GM12878 (cell line): ENCODE data around the gene ADGRD2. TPM values are rescaled to one million over a fixed set of nuclear protein-coding genes. Genes with fewer than 3 reads are reported as not detected.
A peak's percentile ranks its signal among the peaks of the same experiment; 100 is the strongest.

Experiments used
- ATAC-seq: fragments of 200-7000 bp; cut with Tn5 transposase; 3 replicates; pipeline ENCODE4 v1.9.1; 2020; ENCODE audit warnings: mild to moderate bottlenecking, moderate library complexity
- BruUV-seq: library from RNA; stranded (reverse); fragments of 400-500 nt; replicated peaks from 2 replicates; lab custom pipeline; 2021; lab: Mats Ljungman, UMichigan
- CTCF ChIA-PET: fragments of 300-600 bp; sonication (Branson Sonifier 250); formaldehyde crosslinking; extraction: SDS; loops from one replicate; lab custom pipeline; 2021; ENCODE audit warnings: inconsistent platforms; lab: Yijun Ruan, JAX
- POLR2A ChIA-PET: fragments of 350-600 bp; formaldehyde crosslinking; extraction: SDS; loops from one replicate; lab custom pipeline; 2021; ENCODE audit warnings: inconsistent platforms; lab: Charles Lee
- RAD21 ChIA-PET: fragments of 300-600 bp; sonication (Branson Sonifier 250); formaldehyde crosslinking; loops from one replicate; lab custom pipeline; 2023; ENCODE audit warnings: antibody characterized with exemption; ENCODE audit not compliant: unreplicated experiment; lab: Charles Lee
- SMC1A ChIA-PET: fragments of 300-600 bp; sonication (Branson Sonifier 250); formaldehyde crosslinking; loops from one replicate; lab custom pipeline; 2023; ENCODE audit not compliant: unreplicated experiment, uncharacterized antibody; lab: Charles Lee
- DNase-seq: peaks from one replicate; pipeline ENCODE4 v3.0.0-alpha.2; 2011; ENCODE audit warnings: low read depth, low spot score
- FAIRE-seq: peaks from 3 replicates; lab custom pipeline; 2011; peaks lifted over from hg19 to GRCh38; lab: Jason Lieb, UNC
- H2AFZ ChIP-seq: 2 replicates; pipeline ENCODE4 v1.6.0; 2011; ENCODE audit warnings: low read depth, low read length, control low read depth; ENCODE audit not compliant: control insufficient read depth
- H3K27ac ChIP-seq: 2 replicates; pipeline ENCODE4 v1.5.1; 2011; ENCODE audit warnings: control low read depth; ENCODE audit not compliant: control insufficient read depth, insufficient read depth
- H3K27me3 ChIP-seq, 2 experiments: replicated peaks in 1 of 2; 2 replicates each; pipeline versions ENCODE4 v1.6.0 to v1.6.1; 2011; ENCODE audit warnings: low read length in 1 of 2; ENCODE audit not compliant: control insufficient read depth in 2 of 2, insufficient read depth in 2 of 2
- H3K36me3 ChIP-seq, 2 experiments: 2 replicates each; pipeline ENCODE4 v1.5.1; 2011; ENCODE audit warnings: low read length in 1 of 2; ENCODE audit not compliant: control insufficient read depth in 2 of 2, insufficient read depth in 2 of 2
- H3K4me1 ChIP-seq: 2 replicates; pipeline ENCODE4 v1.6.1; 2011; ENCODE audit warnings: mild to moderate bottlenecking, low read length, moderate library complexity, mixed read lengths; ENCODE audit not compliant: control insufficient read depth, insufficient read depth
- H3K4me2 ChIP-seq: 2 replicates; pipeline ENCODE4 v1.6.0; 2011; ENCODE audit warnings: control low read depth; ENCODE audit not compliant: control insufficient read depth, insufficient read depth
- H3K4me3 ChIP-seq: fragments of 200-600 bp; sonication (generic); 2 replicates; pipeline ENCODE4 v1.5.1; 2016
- H3K79me2 ChIP-seq: 2 replicates; pipeline ENCODE4 v1.6.0; 2011; ENCODE audit warnings: low read length; ENCODE audit not compliant: control insufficient read depth, insufficient read depth
- H3K9ac ChIP-seq: 2 replicates; pipeline ENCODE4 v1.8.0; 2011; ENCODE audit warnings: low read length, control low read depth, mixed read lengths; ENCODE audit not compliant: control insufficient read depth, insufficient read depth
- H3K9me3 ChIP-seq: replicated peaks from 3 replicates; pipeline ENCODE4 v1.5.1; 2011; ENCODE audit warnings: mild to moderate bottlenecking, low read length; ENCODE audit not compliant: control insufficient read depth, insufficient read depth
- H4K20me1 ChIP-seq: 2 replicates; pipeline ENCODE4 v1.6.0; 2011; ENCODE audit not compliant: control insufficient read depth, insufficient read depth
- ASH2L ChIP-seq: fragments of 300-600, 200-600 bp; sonication (generic); IDR thresholded peaks from 2 replicates; pipeline ENCODE4 v1.6.1; 2017; ENCODE audit warnings: low read depth, mild to moderate bottlenecking, borderline replicate concordance
- CHD4 ChIP-seq: fragments of 200-600 bp; sonication (generic); IDR thresholded peaks from 2 replicates; pipeline ENCODE4 v1.6.1; 2016; ENCODE audit warnings: mild to moderate bottlenecking
- GABPA ChIP-seq: IDR thresholded peaks from 2 replicates; pipeline ENCODE4 v1.6.1; 2014; ENCODE audit warnings: antibody characterized with exemption, low read depth, mild to moderate bottlenecking, inconsistent platforms
- HCFC1 ChIP-seq: fragments of 150-350 bp; IDR thresholded peaks from 2 replicates; pipeline ENCODE4 v1.6.1; 2014; ENCODE audit warnings: low read length
- KDM1A ChIP-seq: fragments of 200-600 bp; sonication (generic); IDR thresholded peaks from 2 replicates; pipeline ENCODE4 v1.6.1; 2016; ENCODE audit warnings: borderline replicate concordance
- RAD21 ChIP-seq: IDR thresholded peaks from 2 replicates; pipeline ENCODE4 v1.6.1; 2011; ENCODE audit warnings: mild to moderate bottlenecking, low read depth, low read length, moderate library complexity; ENCODE audit not compliant: insufficient read depth
- TBL1XR1 ChIP-seq: IDR thresholded peaks from 2 replicates; pipeline ENCODE4 v1.6.1; 2012; ENCODE audit warnings: low read depth, low read length, improper control_type of control experiment
- ZBED1 ChIP-seq: IDR thresholded peaks from 2 replicates; pipeline ENCODE4 v1.6.1; 2016; ENCODE audit warnings: borderline replicate concordance
- ZNF622 ChIP-seq: fragments of 450-650 bp; IDR thresholded peaks from 2 replicates; pipeline ENCODE4 v1.6.1; 2017; ENCODE audit warnings: mild to moderate bottlenecking, inconsistent platforms
- WGBS: methylation state at CpG from one replicate; pipeline ENCODE4 v1.1.6; 2016; ENCODE audit warnings: low lambda C conversion rate; ENCODE audit not compliant: insufficient replicate concordance, insufficient coverage; ENCODE audit errors: missing lambda C conversion rate; 5-methylcytosine and 5-hydroxymethylcytosine counted together
- in situ Hi-C: fragments of 300-500 bp; cut with MboI; formaldehyde crosslinking; loops from 9 replicates; pipeline ENCODE4 v1.14.3; 2018; ENCODE audit warnings: mixed read lengths
- intact Hi-C: fragments of 100-400 bp; cut with micrococcal nuclease; formaldehyde crosslinking; loops from one replicate; pipeline ENCODE4 v1.14.2; 2022; ENCODE audit not compliant: unreplicated experiment
- polyA plus RNA-seq, 11 experiments: library from polyadenylated mRNA; depleted of rRNA in 4 of 11; unstranded in 6 of 11; stranded (reverse) in 5 of 11; fragments of >200 nt; fragmentation: Nextera tagmentation in 4 of 11; fragmentation: Illumina TruSeq in 1 of 11; extraction: Ambion mirVana in 4 of 11; extraction: Trizol in 1 of 11; gene quantifications; 1 replicate in 1 of 11; 2 replicates in 10 of 11; pipeline versions ENCODE4 v1.2.1 to v1.2.3, GENCODE V29; 2011 to 2016; ENCODE audit warnings: inconsistent platforms in 2 of 11, missing spikeins in 2 of 11, low read depth in 1 of 11
- total RNA-seq, 4 experiments: library from RNA; depleted of rRNA in 3 of 4; stranded (reverse); fragments of >200 nt in 3 of 4; fragmentation: Illumina TruSeq in 1 of 4; extraction: Trizol in 1 of 4; gene quantifications; 2 replicates each; pipeline versions ENCODE4 v1.2.1 to v1.2.3, GENCODE V29; 2013 to 2021
- TF ChIP-seq, protein P1 (sequence below): fragments of 450-650 bp; IDR thresholded peaks from 2 replicates; pipeline ENCODE4 v1.6.1; 2014; ENCODE audit warnings: mild to moderate bottlenecking

ADGRD2 gene
- total and polyA plus RNA-seq, 10 of the 15 experiments (the other 5 are each of a cell fraction or from before 2014, with no cell fraction given) = not detected

DNA sequence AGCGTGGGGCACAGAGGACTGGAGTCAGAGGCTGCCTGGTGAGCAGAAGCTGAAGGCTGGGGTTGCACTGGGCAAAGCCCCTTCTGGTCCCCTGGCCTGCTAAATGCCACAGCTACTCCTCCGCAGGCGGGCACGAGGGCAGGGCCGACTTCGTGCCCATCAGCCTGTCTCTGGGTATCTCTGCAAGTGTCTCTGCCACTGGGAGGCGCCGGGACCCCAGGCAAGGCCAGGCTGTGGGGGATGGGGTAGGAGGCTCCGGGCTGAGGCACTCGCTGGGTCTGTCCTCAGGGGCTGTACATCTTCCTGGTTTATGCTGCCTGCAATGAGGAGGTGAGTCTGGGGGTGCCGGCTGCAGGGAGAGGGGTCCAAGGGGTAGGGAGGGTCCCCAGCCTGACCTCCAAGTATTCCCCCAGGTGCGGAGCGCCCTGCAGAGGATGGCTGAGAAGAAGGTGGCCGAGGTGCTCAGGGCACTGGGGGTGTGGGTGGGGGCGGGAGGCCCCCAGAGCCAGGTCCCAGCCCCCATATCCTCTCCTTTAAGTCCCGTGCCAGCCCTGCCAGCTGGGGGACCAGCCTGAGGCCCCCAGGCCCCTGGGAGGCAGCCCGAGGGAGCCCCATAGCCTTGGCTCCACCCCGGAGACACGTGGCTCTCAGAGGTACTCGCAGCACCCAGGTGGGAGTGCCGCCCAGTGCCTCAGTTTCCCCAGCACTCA, 25.1 kb downstream of the ADGRD2 start:
- BruUV-seq = no TSS peak
- SMC1A ChIA-PET = no interaction called here
- TF ChIP-seq KDM1A (no peak), RAD21 (0 out of 2 replicates have a peak, but pooled peaks have one; percentile 24)
- no peaks in the 10 kb centered on the region for H4K20me1 ChIP-seq
- H3K79me2 ChIP-seq = no peaks in the 10 kb centered on the region
- ATAC-seq (no peak; the same call in 2 of the 3 replicates), DNase-seq (no peak), FAIRE-seq (no peak)
- H3K27me3 ChIP-seq = peaks cover 0 to 3% of the 10 kb centered on the region in 2 experiments; a peak in 2 of 4 replicates
- POLR2A ChIA-PET = no interaction called here
- H3K27ac ChIP-seq = no peak overlapping the region
- 35% methylated on average over 17 of the region's 21 CpGs for WGBS
- no peak overlapping the region for H3K4me2 ChIP-seq
- intact Hi-C loops (no loop called here), in situ Hi-C loops (no loop called here)
- H3K36me3 ChIP-seq = no peaks in the 10 kb centered on the region
- H3K4me1 ChIP-seq = no peaks in the 10 kb centered on the region
- CTCF ChIA-PET = interaction anchor here (1.0 to 1.3 kb wide), 2 partner anchors 64 to 1291 kb away, joined by 3 read pairs; no protein-coding TSS in a partner anchor
- no peak overlapping the region for H3K4me3 ChIP-seq
- H3K9ac ChIP-seq = no peak overlapping the region
- H3K9me3 ChIP-seq = no peaks in the 10 kb centered on the region
- H2AFZ ChIP-seq = no peak overlapping the region
- RAD21 ChIA-PET = no interaction called here

DNA sequence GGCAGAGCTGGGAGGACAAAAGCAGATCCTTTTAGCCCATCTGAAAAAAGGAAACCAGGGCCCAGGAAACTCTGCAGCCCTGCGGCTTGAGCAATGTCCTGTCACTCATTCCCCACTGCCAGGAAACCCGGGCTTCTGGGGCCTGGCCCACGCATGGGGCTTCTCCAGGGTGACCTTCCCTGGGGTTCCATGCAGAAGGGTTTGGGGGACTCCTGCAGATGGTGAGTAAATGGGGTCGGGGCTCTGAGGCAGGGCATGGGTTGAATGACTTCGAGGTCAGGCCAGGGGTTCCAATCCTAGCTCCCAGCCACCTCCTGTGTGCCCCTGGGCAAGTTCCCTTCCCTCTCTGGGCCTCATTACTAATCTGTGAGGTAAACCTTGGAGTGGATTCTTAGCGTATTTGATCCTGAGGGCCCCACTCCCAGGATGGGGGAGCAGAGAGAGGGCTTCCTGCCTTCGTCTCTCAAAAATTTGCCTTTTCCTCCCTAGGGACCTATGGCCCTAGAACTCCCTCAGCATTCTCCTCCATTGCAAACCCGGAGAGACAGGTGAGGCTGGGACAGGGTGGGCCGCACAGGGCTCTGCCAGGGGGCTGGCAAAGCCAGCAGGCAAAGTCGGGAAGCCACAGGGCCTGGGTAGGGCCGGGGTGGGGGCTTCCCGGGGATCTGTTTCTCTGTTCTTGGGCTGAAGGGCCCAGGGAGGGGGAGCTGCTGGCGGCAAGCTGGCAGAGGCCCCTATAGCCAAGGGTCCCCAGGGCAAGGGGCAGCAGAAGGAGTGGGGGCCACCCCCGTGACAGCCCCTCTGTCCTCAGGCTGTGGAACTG, 25.8 kb downstream of the ADGRD2 start:
- TF ChIP-seq, protein P1, sequence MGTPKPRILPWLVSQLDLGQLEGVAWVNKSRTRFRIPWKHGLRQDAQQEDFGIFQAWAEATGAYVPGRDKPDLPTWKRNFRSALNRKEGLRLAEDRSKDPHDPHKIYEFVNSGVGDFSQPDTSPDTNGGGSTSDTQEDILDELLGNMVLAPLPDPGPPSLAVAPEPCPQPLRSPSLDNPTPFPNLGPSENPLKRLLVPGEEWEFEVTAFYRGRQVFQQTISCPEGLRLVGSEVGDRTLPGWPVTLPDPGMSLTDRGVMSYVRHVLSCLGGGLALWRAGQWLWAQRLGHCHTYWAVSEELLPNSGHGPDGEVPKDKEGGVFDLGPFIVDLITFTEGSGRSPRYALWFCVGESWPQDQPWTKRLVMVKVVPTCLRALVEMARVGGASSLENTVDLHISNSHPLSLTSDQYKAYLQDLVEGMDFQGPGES = no peak
- TF ChIP-seq ZBED1 (no peak), ZNF622 (no peak), GABPA (no peak), HCFC1 (no peak), TBL1XR1 (no peak), CHD4 (no peak), ASH2L (no peak), KDM1A (no peak)
- no peak for ATAC-seq
- DNase-seq = no peak
- H3K4me2 ChIP-seq = no peak overlapping the region
- no peak overlapping the region for H3K27ac ChIP-seq
- WGBS = 15% methylated on average over 13 of the region's 14 CpGs
- H4K20me1 ChIP-seq = no peaks in the 10 kb centered on the region
- BruUV-seq = no TSS peak
- ChIA-PET CTCF (interaction anchor here (1.0 kb wide), 1 partner anchor 1292 kb away, joined by 3 read pairs; no protein-coding TSS in a partner anchor), POLR2A (no interaction called here), SMC1A (interaction anchor here (0.7 kb wide), 1 partner anchor 11 kb away, joined by 3 read pairs; no protein-coding TSS in a partner anchor), RAD21 (no interaction called here)
- H3K27me3 ChIP-seq = peaks cover 0 to 3% of the 10 kb centered on the region in 2 experiments; a peak in 2 of 4 replicates
- no peaks in the 10 kb centered on the region for H3K79me2 ChIP-seq
- intact Hi-C loops (no loop called here), in situ Hi-C loops (no loop called here)
- no peaks in the 10 kb centered on the region for H3K9me3 ChIP-seq
- H3K36me3 ChIP-seq = no peaks in the 10 kb centered on the region
- FAIRE-seq = no peak
- H3K4me3 ChIP-seq = no peak overlapping the region
- no peak overlapping the region for H2AFZ ChIP-seq
- no peaks in the 10 kb centered on the region for H3K4me1 ChIP-seq
- H3K9ac ChIP-seq = no peak overlapping the region
